Esophagus (tissue), 2 donors: ENCODE data around the gene IGFBP3. TPM values are rescaled to one million over a fixed set of nuclear protein-coding genes. Genes with fewer than 3 reads are reported as not detected.

Source experiments
- H3K27ac ChIP-seq, 2 donors: one replicate each; pipeline ENCODE4 v1.5.1; 2013; ENCODE audit warnings: low read depth in 2 of 2, mild to moderate bottlenecking in 2 of 2, inconsistent platforms in 1 of 2, low read length in 1 of 2, moderate library complexity in 1 of 2
- H3K27me3 ChIP-seq, 2 donors: one replicate each; pipeline ENCODE4 v1.6.1; 2013; ENCODE audit warnings: low read length in 2 of 2, control low read depth in 1 of 2, mild to moderate bottlenecking in 1 of 2; ENCODE audit not compliant: insufficient read depth in 2 of 2, control insufficient read depth in 1 of 2
- H3K36me3 ChIP-seq, 2 donors: one replicate each; pipeline ENCODE4 v1.6.1; 2013; ENCODE audit warnings: low read length in 1 of 2; ENCODE audit not compliant: control insufficient read depth in 2 of 2, insufficient read depth in 2 of 2
- H3K4me1 ChIP-seq, 2 donors: one replicate each; pipeline ENCODE4 v1.6.1; 2013; ENCODE audit warnings: low read length in 1 of 2; ENCODE audit not compliant: control insufficient read depth in 2 of 2, insufficient read depth in 2 of 2
- H3K4me3 ChIP-seq, 2 donors: one replicate each; pipeline ENCODE4 v1.5.1; 2013; ENCODE audit warnings: low read length in 2 of 2, mild to moderate bottlenecking in 2 of 2, low read depth in 1 of 2, moderate library complexity in 1 of 2
- H3K9me3 ChIP-seq, 2 donors: one replicate each; pipeline ENCODE4 v1.6.1; 2013; ENCODE audit warnings: mild to moderate bottlenecking in 2 of 2, low read depth in 1 of 2, low read length in 1 of 2, moderate library complexity in 1 of 2; ENCODE audit not compliant: control insufficient read depth in 2 of 2, insufficient read depth in 1 of 2
- WGBS, 2 donors: extraction: QIAGEN DNeasy Blood & Tissue Kit; methylation state at CpG; one replicate each; pipeline ENCODE4 v1.1.7; 2013; 5-methylcytosine and 5-hydroxymethylcytosine counted together
- polyA plus RNA-seq, 2 donors: library from polyadenylated mRNA; stranded (reverse); fragments of 200-250 nt; gene quantifications; one replicate each; pipeline ENCODE4 v1.2.3, GENCODE V29; 2013
- donor health status: healthy with polysubstance abuse.
- donor health status: Bipolar disorder and iron deficiency.

Gene IGFBP3
- polyA plus RNA-seq, 2 donors: 13.0 to 19.8 TPM

GRCh38 chr7:45917658-45918057, 3.4 kb downstream of the IGFBP3 start:
- H3K4me3 ChIP-seq: no peak overlapping the region
- no peaks in the 10 kb centered on the region for H3K9me3 ChIP-seq
- peaks cover 0 to 3% of the 10 kb centered on the region in 2 donors for H3K27me3 ChIP-seq
- H3K36me3 ChIP-seq: no peaks in the 10 kb centered on the region
- peaks cover 2 to 5% of the 10 kb centered on the region in 2 donors for H3K4me1 ChIP-seq
- H3K27ac ChIP-seq: no peak overlapping the region
- 8 to 10% methylated on average over 15 of the region's 15 CpGs for WGBS, 2 donors

GRCh38 chr7:45917064-45917463, 4.0 kb downstream of the IGFBP3 start:
- Histone ChIP-seq H3K27ac (no peak overlapping the region), H3K36me3 (no peaks in the 10 kb centered on the region), H3K27me3 (peaks cover 0 to 3% of the 10 kb centered on the region in 2 donors), H3K4me3 (no peak overlapping the region), H3K9me3 (no peaks in the 10 kb centered on the region), H3K4me1 (peaks cover 2 to 5% of the 10 kb centered on the region in 2 donors)
- WGBS, 2 donors: 72 to 79% methylated on average over 14 of the region's 14 CpGs

GRCh38 chr7:45915606-45916005, 5.5 kb downstream of the IGFBP3 start:
- Histone ChIP-seq H3K27ac (no peak overlapping the region), H3K36me3 (no peaks in the 10 kb centered on the region), H3K4me1 (no peaks in the 10 kb centered on the region), H3K4me3 (no peak overlapping the region), H3K9me3 (no peaks in the 10 kb centered on the region), H3K27me3 (peaks cover 0 to 3% of the 10 kb centered on the region in 2 donors)
- 87 to 92% methylated on average over 3 of the region's 3 CpGs for WGBS, 2 donors

- no peaks in the 10 kb centered on the region for H3K4me1 ChIP-seq
- WGBS, 2 donors: 84 to 89% methylated on average over 12 of the region's 12 CpGs
These were observed 6.2 kb downstream of the IGFBP3 start for GRCh38 chr7:45914911-45915310.

GRCh38 chr7:45912972-45913371, 8.1 kb downstream of the IGFBP3 start:
- Histone ChIP-seq H3K27me3 (no peaks in the 10 kb centered on the region), H3K4me1 (no peaks in the 10 kb centered on the region), H3K27ac (no peak overlapping the region), H3K9me3 (no peaks in the 10 kb centered on the region), H3K36me3 (no peaks in the 10 kb centered on the region), H3K4me3 (no peak overlapping the region)
- 85 to 87% methylated on average over 7 of the region's 7 CpGs for WGBS, 2 donors

More at GRCh38 chr7:45914911-45915310, 6.2 kb downstream of the IGFBP3 start:
- Histone ChIP-seq H3K27ac (no peak overlapping the region), H3K27me3 (peaks cover 0 to 3% of the 10 kb centered on the region in 2 donors), H3K36me3 (no peaks in the 10 kb centered on the region), H3K9me3 (no peaks in the 10 kb centered on the region), H3K4me3 (no peak overlapping the region)

GRCh38 chr7:45911311-45911710, 9.8 kb downstream of the IGFBP3 start:
- Histone ChIP-seq H3K4me3 (no peak overlapping the region), H3K9me3 (no peaks in the 10 kb centered on the region), H3K36me3 (no peaks in the 10 kb centered on the region), H3K27ac (no peak overlapping the region), H3K27me3 (no peaks in the 10 kb centered on the region), H3K4me1 (no peaks in the 10 kb centered on the region)
- WGBS, 2 donors: 93 to 95% methylated on average over 9 of the region's 9 CpGs

- no peak overlapping the region for H3K27ac ChIP-seq
- 82 to 86% methylated on average over 3 of the region's 3 CpGs for WGBS, 2 donors
- H3K36me3 ChIP-seq: no peaks in the 10 kb centered on the region
- H3K27me3 ChIP-seq: no peaks in the 10 kb centered on the region
- no peaks in the 10 kb centered on the region for H3K9me3 ChIP-seq
- no peaks in the 10 kb centered on the region for H3K4me1 ChIP-seq
- H3K4me3 ChIP-seq: no peak overlapping the region
These were observed 10.2 kb downstream of the IGFBP3 start for GRCh38 chr7:45910855-45911254.

GRCh38 chr7:45909561-45909960, 11.5 kb downstream of the IGFBP3 start:
- no peaks in the 10 kb centered on the region for H3K36me3 ChIP-seq
- no peaks in the 10 kb centered on the region for H3K4me1 ChIP-seq
- H3K9me3 ChIP-seq: no peaks in the 10 kb centered on the region
- no peak overlapping the region for H3K27ac ChIP-seq
- H3K27me3 ChIP-seq: no peaks in the 10 kb centered on the region
- H3K4me3 ChIP-seq: no peak overlapping the region

GRCh38 chr7:45902820-45903219, 18.3 kb downstream of the IGFBP3 start:
- no peaks in the 10 kb centered on the region for H3K9me3 ChIP-seq
- no peaks in the 10 kb centered on the region for H3K27me3 ChIP-seq
- WGBS, 2 donors: 88% methylated on average over 1 of the region's 1 CpG

GRCh38 chr7:45901566-45901965, 19.5 kb downstream of the IGFBP3 start:
- Histone ChIP-seq H3K36me3 (no peaks in the 10 kb centered on the region), H3K27ac (no peak overlapping the region), H3K4me1 (no peaks in the 10 kb centered on the region), H3K9me3 (no peaks in the 10 kb centered on the region), H3K4me3 (no peak overlapping the region), H3K27me3 (no peaks in the 10 kb centered on the region)
- 84 to 85% methylated on average over 1 of the region's 1 CpG for WGBS, 2 donors

More at GRCh38 chr7:45902820-45903219, 18.3 kb downstream of the IGFBP3 start:
- H3K4me1 ChIP-seq: no peaks in the 10 kb centered on the region
- no peak overlapping the region for H3K27ac ChIP-seq
- H3K4me3 ChIP-seq: no peak overlapping the region
- no peaks in the 10 kb centered on the region for H3K36me3 ChIP-seq
